Peyer's patch (tissue), 4 donors: ENCODE measurements around the gene PKP2.

ENCODE experiments used
- CTCF ChIP-seq, 6 experiments: fragments of 450-650 bp in 4 of 6; fragments of 200-600 bp in 2 of 6; sonication (generic) in 1 of 6; IDR thresholded peaks; one replicate each; pipeline ENCODE4 v1.5.1; 2017 to 2019; ENCODE audit warnings: antibody characterized with exemption in 6 of 6, mild to moderate bottlenecking in 3 of 6, moderate library complexity in 1 of 6
- POLR2A ChIP-seq, 2 donors: fragments of 450-650 bp; IDR thresholded peaks; one replicate each; pipeline ENCODE4 v1.5.1; 2017; ENCODE audit warnings: antibody characterized with exemption in 2 of 2, mild to moderate bottlenecking in 2 of 2, moderate library complexity in 2 of 2

GRCh38 chr12:32756476-32757066 is 140.0 kb downstream of the PKP2 start:
- TF ChIP-seq CTCF (IDR thresholded peaks at IDR 0.05) = peak in 1 of 6 experiments; percentile 4
- no peak for TF ChIP-seq POLR2A (IDR thresholded peaks at IDR 0.05)
